HFFc6 (cell line): ENCODE results near the gene AURKB. TPM values are rescaled to one million over a fixed set of nuclear protein-coding genes. Genes with fewer than 3 reads are reported as not detected.

Experiments used
- DNase-seq: peaks from one replicate; pipeline ENCODE4 v3.0.0-alpha.2; 2018
- H3K27ac Mint-ChIP-seq: 2 replicates; pipeline ENCODE4 v1.8.0; 2020; ENCODE audit warnings: mild to moderate bottlenecking, mixed read lengths
- H3K27me3 Mint-ChIP-seq: 2 replicates; pipeline ENCODE4 v1.8.0; 2021; ENCODE audit warnings: mild to moderate bottlenecking, moderate library complexity, mixed read lengths; ENCODE audit not compliant: insufficient read depth
- H3K36me3 Mint-ChIP-seq: 2 replicates; pipeline ENCODE4 v1.8.0; 2021; ENCODE audit warnings: low read depth, mixed read lengths
- H3K4me1 Mint-ChIP-seq: 2 replicates; pipeline ENCODE4 v1.8.0; 2020; ENCODE audit warnings: low read depth, mixed read lengths
- H3K4me3 Mint-ChIP-seq: 2 replicates; pipeline ENCODE4 v1.8.0; 2020; ENCODE audit warnings: mild to moderate bottlenecking, moderate library complexity, mixed read lengths
- H3K9me3 Mint-ChIP-seq: 2 replicates; pipeline ENCODE4 v1.8.0; 2020; ENCODE audit warnings: mild to moderate bottlenecking, mixed read lengths
- CTCF ChIP-seq: fragments of 200-600 bp; sonication (generic); IDR thresholded peaks from 2 replicates; pipeline ENCODE4 v1.5.0; 2021; ENCODE audit warnings: antibody characterized with exemption, mild to moderate bottlenecking
- total RNA-seq, 6 experiments: library from RNA; stranded (reverse); fragmentation: NEBNext Ultra II Directional; extraction: Animal tissue kit (Norgen Biotek cat#: 25700); gene quantifications; 2 replicates in 1 of 6; 3 replicates in 5 of 6; pipeline ENCODE4 v1.2.3, GENCODE V29; 2021

The AURKB gene
- total RNA-seq, 6 experiments from 2014 or later = 24.5 to 43.4 (median 39.5) TPM

- no peak for TF ChIP-seq CTCF
- peak overlapping the region; percentile 97 for H3K27ac Mint-ChIP-seq
- peaks cover 46% of the 10 kb centered on the region for H3K4me1 Mint-ChIP-seq
- no peak for DNase-seq
- H3K4me3 Mint-ChIP-seq = peak overlapping the region; percentile 86
- H3K36me3 Mint-ChIP-seq = peaks cover 9% of the 10 kb centered on the region
- no peaks in the 10 kb centered on the region for H3K9me3 Mint-ChIP-seq
- H3K27me3 Mint-ChIP-seq = peaks cover 4% of the 10 kb centered on the region
Observed at GRCh38 chr17:8162997-8163977, 47.1 kb downstream of the AURKB start.

GRCh38 chr17:8162233-8162996 is 48.0 kb downstream of the AURKB start, which contains the start of gene VAMP2:
Gene VAMP2, minus strand, starts transcription at chr17:8162948. Its CDS starts 69 bp downstream, at chr17:8162879.
- DNase-seq = peak; percentile 68
- Mint-ChIP-seq H3K4me3 (peak within 1 kb of the TSS; percentile 87), H3K27me3 (peaks cover 4% of the 10 kb centered on the region), H3K4me1 (peaks cover 46% of the 10 kb centered on the region), H3K9me3 (no peaks in the 10 kb centered on the region), H3K36me3 (peaks cover 9% of the 10 kb centered on the region), H3K27ac (peak within 1 kb of the TSS; percentile 97)
- peak; percentile 22; the same call in 1 of the 2 replicates for TF ChIP-seq CTCF

DNA sequence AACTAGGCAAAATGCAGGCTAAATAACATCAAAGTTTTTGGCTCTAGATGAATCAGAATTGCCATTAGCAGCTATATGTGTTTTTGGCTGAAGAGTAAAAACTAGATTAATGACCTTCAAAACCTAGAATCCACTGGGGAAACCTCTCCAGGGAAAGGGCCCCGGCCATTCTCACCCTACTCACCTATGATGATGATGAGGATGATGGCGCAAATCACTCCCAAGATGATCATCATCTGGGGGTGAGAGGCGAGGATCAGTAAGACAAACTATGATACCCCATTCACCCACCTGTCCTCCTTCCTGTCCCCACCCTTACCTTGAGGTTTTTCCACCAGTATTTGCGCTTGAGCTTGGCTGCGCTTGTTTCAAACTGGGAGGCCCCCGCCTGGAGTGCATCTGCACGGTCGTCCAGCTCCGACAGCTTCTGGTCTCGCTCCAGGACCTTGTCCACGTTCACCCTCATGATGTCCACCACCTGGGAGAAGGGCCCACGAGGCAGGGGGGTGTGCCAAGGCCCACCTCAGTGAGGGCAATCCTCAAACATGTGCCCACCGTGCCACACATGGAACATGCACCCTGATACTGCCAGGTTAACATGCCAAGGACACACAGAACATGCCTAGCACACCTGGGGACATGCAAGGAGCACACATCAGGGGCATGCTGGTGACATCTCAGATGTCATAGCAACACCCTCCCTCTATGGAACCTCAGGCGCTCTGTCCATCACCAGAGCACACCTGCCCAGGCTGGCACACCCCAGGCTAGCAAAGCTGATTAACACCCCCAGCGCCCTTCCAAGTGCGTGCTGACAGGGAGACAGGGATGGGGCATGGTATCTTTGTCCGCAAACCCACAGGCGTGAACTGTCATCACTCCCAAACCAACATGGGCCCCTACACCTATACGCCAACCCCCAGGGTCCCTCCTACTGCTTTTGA is 48.8 kb downstream of the AURKB start:
- peaks cover 46% of the 10 kb centered on the region for H3K4me1 Mint-ChIP-seq
- peak overlapping the region; percentile 87 for H3K4me3 Mint-ChIP-seq
- H3K27ac Mint-ChIP-seq = peak overlapping the region; percentile 85
- TF ChIP-seq CTCF = no peak
- no peaks in the 10 kb centered on the region for H3K9me3 Mint-ChIP-seq
- peaks cover 9% of the 10 kb centered on the region for H3K36me3 Mint-ChIP-seq
- peaks cover 2% of the 10 kb centered on the region for H3K27me3 Mint-ChIP-seq
- DNase-seq = no peak

DNA sequence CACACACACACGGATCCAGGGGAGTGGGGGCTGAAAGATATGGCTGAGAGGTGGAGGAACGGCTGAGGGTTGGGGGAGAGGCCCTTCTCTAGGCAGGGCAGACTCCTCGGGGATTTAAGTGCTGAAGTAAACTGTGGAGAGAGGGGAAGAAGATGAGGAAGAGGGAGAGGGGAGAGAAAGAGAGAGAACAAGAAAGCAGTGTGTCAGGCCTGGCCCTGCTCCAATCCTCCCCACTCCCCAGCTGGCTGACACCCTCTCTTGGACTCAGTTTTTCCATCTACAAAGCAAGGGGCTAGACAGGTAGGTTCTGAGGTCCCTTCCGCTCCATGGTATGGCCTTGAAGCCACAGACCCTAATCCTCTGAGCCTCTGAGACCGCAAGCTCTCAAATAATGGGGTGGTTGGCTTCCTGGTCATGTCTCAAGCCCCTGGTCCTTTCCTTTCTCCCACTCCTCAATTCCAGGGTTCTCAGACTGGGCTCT is 49.6 kb downstream of the AURKB start:
- H3K4me3 Mint-ChIP-seq = peak overlapping the region; percentile 87
- peaks cover 46% of the 10 kb centered on the region for H3K4me1 Mint-ChIP-seq
- peaks cover 9% of the 10 kb centered on the region for H3K36me3 Mint-ChIP-seq
- peak overlapping the region; percentile 85; the same call in 1 of the 2 replicates for H3K27ac Mint-ChIP-seq
- no peak for TF ChIP-seq CTCF
- H3K27me3 Mint-ChIP-seq = peaks cover 2% of the 10 kb centered on the region
- DNase-seq = no peak
- H3K9me3 Mint-ChIP-seq = no peaks in the 10 kb centered on the region

DNA sequence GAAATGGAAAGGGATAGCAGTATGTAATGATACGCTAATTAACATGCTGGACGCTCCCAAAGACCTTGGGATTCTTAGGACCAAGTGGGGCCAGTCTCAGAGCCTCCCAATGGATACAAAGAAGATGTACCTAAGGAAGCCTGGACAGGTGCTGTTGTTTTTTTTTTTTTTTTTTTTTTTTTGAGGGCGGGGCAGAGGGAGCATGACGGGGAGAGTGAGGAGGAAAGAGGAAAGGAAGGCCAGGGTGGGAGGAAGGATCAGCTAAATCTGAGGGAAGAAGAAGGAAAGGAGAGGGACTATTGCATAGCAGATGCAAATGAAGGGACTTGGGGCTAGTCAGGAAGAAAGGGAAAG is 50.2 kb downstream of the AURKB start:
- H3K9me3 Mint-ChIP-seq = no peaks in the 10 kb centered on the region
- peaks cover 46% of the 10 kb centered on the region for H3K4me1 Mint-ChIP-seq
- no peak overlapping the region for H3K4me3 Mint-ChIP-seq
- DNase-seq = no peak
- peaks cover 2% of the 10 kb centered on the region for H3K27me3 Mint-ChIP-seq
- H3K27ac Mint-ChIP-seq = peak overlapping the region; percentile 43; the same call in 1 of the 2 replicates
- peaks cover 9% of the 10 kb centered on the region for H3K36me3 Mint-ChIP-seq
- no peak for TF ChIP-seq CTCF
